Activated CD4-positive, alpha-beta T cell treated with anti-CD3 and anti-CD28 coated beads, Interleukin-10, Interleukin-2, amounts not matched to agents 100 ng/mL and 50 ng/mL, durations not matched to agents 16 hours and 8 hours (primary cell): ENCODE measurements around the gene RNFT2.

Source experiments
- DNase-seq: peaks from one replicate; pipeline ENCODE4 v3.0.0-alpha.2; 2020

The RNFT2 gene

DNA sequence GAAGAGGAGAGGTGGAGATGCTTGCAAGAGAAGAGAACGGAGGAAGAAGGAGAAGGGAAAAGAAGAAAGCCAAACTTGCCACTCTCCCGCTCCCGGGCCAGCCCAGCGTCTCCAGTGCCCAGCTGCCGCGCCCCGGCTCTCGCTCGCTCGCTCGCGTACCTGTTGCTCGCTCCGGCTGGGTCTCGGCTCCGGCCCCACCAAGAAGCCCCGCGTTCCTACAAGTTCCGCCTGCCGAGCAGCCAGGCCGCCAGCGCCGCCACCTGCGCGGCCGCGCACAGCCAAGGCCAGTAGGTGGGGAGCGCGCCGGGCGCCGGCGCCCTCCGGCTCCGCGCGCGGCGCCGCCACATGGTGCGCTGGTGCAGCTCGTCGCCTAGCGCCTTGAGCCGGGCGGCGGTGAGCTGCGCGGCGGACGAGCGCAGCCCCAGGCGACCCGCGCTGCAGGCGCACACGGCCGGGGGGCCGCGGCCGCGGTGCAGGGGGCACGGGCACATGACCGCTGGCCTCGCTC, 142.8 kb downstream of the RNFT2 start:
- peak; percentile 59 for DNase-seq

- no peak for DNase-seq
These were observed 143.3 kb downstream of the RNFT2 start, which contains the start of gene HRK for GRCh38 chr12:116881325-116881876. TSS of gene HRK (minus strand) at chr12:116881441. CDS start at chr12:116881307, 134 bp downstream.

DNA sequence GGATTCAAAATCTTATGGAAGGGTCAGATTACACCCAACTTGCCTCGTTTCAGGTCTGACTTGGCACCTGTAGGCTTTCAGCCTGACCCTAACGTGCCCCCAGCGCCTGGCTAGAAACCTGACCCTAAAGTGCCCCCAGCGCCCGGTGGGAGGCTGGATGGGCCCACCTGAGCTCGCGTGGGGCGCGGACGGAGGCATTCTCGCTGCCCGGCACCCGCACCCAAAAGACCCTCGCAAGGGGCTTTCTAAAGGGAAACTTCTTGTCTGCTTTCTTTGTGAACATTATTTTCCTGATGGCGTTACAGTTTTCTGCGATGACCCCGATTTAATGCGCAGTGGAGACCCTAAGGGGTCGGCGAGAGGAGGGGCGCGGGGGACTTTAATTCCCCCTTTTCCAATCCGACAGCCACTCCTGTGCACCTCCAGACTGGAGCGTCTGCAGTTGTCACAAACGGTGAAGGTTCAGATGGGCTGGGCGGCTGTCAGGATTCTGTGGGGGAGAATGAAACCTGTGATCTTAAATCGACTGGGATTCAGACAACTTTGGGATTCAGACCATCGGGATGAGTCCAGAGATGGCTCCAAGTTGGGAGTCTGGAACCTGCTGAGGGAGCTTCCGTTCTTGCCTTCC, 143.9 kb downstream of the RNFT2 start:
- DNase-seq: no peak

- peak; percentile 26 for DNase-seq
These were observed 144.6 kb downstream of the RNFT2 start for GRCh38 chr12:116882742-116883141.

DNA sequence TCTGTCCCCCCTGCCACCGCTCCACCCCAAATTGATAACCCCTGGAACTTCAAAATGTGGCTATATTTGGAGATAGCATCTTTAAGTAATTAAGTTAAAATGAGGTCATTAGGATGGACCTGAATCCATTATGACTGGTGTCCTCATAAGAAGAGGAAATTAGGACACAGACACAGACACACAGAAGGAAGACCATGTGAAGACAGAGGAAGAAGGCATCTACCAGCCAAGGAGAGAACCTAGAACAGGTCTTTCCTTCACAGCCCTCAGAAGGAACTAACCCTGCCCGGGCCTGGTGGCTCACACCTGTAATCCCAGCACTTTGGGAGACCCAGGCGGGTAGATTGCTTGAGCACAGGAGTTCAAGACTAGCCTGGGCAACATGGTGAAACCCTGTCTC, 146.8 kb downstream of the RNFT2 start:
- DNase-seq: no peak

DNA sequence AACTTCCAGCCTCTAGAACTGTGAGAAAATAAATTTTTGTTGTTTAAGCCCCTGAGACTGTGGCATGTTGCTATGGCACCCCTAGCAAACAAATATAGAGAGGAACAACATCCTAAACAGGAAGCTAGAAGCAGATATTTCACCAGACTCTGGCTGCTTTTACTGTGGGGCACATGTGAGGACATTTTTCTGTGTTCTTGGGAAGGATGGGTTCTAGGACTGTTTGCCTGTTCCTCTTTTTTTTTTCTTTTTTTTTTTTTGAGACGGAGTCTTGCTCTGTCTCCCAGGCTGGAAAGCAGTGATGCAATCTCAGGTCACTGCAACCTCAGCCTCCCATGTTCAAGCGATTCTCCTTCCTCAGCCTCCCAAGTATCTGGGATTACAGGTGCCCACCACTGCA, 147.4 kb downstream of the RNFT2 start:
- DNase-seq: no peak

DNA sequence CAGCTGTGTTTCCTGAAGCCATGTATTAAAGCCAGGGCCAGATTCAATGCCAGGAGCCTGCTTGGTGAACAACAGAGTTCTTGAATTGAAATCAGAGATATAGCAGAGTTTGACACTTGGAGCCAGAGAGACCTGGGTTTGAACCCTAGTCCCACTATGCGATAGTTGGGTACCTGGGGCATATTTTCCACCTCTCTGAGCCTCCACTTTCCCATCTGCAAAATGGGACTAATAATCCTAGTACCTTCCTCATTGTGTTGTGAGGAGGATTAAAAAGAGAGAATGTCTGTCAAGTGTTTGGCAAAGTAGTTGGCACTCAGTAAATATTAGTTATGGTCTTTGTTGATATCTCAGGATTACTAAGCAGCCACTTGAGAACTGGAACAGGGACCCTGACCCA, 149.1 kb downstream of the RNFT2 start:
- DNase-seq: no peak

GRCh38 chr12:116887897-116888296, 149.8 kb downstream of the RNFT2 start:
- no peak for DNase-seq

DNA sequence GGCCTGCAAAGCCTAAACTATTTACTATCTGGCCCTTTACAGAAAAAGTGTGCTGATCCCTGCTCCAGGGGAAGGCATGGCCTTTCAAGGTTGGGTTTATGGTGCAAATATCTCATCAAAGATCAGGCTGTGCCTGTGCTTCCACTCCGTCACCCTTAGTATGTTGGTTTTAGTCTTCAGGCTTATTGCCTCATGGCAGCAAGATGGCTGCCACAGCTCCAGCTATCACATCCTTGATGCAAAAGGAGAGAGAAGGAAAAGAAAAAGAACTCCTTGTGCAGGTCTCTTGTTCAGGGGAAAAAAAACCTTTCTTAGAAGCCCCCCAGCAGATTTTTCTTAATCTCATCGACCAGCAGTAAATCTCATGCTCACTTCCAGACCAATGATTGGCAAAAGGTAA, 152.2 kb downstream of the RNFT2 start:
- no peak for DNase-seq

DNA sequence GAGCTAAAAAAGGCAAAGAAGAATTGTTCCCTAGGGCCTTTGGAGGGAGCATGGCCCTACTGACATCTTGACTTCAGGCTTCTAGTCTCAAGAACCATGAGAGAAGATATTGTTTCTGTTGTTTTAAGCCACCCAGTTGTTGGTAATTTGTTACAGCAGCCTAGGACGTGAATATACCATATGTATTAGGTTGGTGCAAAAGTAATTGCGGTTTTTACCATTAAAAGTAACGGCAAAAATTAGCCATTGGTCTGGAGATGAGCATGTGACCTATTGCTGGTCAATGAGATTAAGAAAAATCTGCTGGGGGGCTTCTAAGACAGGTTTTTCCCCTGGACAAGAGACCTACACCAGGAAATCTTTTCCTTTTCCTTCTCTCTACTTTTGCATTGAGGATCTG, 152.9 kb downstream of the RNFT2 start:
- no peak for DNase-seq

DNA sequence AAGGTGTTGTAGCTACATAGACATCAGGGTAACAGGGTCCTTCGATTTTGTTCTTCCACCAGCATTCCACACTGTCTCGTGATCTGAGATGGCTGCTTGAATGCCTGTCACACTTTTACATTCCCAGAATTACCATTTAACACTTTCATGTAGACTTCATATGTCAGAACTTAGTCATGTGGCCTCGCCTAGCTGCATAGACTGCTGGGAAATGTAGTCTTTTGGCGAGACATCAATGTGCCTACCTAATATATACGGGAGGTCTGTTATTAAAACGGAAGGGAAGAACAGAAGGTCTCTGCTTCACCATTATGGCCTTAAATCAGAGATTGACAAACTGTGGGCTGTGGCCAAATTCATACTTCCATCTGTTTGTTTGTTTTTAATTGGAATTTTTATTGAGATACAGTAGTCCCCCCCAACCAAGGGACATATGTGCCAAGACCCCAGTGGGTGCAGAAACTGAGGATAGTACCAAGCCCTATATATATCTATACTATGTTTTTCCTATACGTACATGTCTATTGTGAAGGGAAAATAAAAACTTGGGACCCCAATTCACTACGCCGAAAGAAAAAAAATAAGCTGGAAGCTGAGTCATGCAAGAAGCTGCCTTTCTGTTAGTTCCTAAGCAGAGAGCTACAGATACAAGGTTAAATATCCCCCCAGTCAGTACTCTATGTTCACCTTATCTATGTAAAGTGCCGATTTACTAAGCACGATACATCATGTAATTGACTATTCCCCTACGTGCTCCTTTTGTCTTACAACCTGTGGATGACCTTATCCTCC, 154.4 kb downstream of the RNFT2 start:
- DNase-seq: no peak

GRCh38 chr12:116894913-116895312, 156.8 kb downstream of the RNFT2 start:
- DNase-seq: no peak

GRCh38 chr12:116896411-116896924, 158.4 kb downstream of the RNFT2 start:
- DNase-seq: no peak

DNA sequence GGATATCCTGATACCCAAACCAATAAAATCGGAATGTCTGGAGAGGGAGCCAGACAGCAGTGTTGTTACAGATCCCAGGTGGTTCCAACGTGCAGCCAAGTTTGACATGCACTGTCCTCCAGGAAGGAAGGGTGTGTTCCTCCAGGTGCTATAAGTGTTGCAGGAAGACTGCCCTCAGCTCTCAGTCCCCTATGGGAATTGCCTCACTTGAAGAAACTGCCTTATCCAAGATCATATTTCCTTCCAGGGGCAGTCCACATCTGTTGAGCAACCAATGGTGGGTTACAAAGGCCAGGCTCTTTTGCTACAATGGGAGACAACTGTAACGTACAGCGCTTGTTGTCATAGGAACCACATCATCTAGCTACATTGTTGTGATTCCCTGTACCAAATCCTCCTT, 159.4 kb downstream of the RNFT2 start:
- no peak for DNase-seq

DNA sequence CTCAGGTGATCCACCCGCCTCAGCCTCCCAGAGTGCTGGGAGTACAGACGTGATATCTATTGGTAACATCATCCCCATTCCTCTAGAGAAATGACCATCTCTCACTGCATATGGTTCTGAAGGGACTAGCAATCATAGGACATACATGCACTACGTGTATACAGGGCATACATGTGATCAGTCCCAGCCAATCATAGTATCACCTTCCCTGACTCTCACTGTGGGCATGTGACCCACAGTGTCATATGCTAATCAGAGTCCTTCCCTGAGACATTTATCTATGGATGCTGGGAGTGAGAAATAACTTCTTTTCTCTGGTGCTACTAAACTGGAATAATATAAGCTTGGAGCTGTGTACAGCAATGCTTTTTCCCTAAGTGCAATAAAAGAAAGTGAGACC, 160.6 kb downstream of the RNFT2 start:
- no peak for DNase-seq

DNA sequence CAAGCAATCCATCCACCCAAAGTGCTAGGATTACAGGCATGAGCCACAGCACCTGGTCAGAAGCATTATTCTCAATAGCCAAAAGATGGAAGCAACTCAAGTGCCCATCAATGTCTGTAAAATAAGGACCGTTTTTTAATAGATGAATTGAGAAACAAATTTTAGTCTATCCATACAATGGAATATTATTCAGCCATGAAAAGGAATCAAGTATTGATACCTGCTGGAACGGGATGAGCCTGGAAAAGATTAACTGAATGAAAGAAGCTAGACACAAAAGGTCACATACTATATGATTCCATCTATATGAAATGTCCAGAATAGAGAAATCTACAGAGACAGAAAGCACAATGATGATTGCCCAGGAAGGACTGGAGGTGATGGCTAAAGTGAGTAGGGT, 163.5 kb downstream of the RNFT2 start:
- DNase-seq: no peak
